Aorta (tissue), 5 donors: Measurements from ENCODE around the gene SQOR. TPM values are rescaled to one million over a fixed set of nuclear protein-coding genes. Genes with fewer than 3 reads are reported as not detected.

Experiments
- ATAC-seq: fragments of 200-7000 bp; cut with Tn5 transposase; one replicate; pipeline ENCODE4 v1.9.1; 2022; ENCODE audit warnings: moderate library complexity; ENCODE audit not compliant: low FRiP score
- DNase-seq, 2 donors: peaks; one replicate each; pipeline ENCODE4 v3.0.0-alpha.2; 2020
- H3K27ac ChIP-seq, 2 donors: one replicate each; pipeline ENCODE4 v1.5.1; 2013; ENCODE audit warnings: low read length in 2 of 2, mild to moderate bottlenecking in 2 of 2, moderate library complexity in 2 of 2, control low read depth in 1 of 2, inconsistent platforms in 1 of 2, low read depth in 1 of 2
- H3K27me3 ChIP-seq, 2 donors: one replicate each; pipeline ENCODE4 v1.6.1; 2013; ENCODE audit warnings: control low read depth in 1 of 2, low read length in 1 of 2, mild to moderate bottlenecking in 1 of 2, moderate library complexity in 1 of 2; ENCODE audit not compliant: insufficient read depth in 2 of 2, control insufficient read depth in 1 of 2
- H3K36me3 ChIP-seq, 2 donors: one replicate each; pipeline ENCODE4 v1.6.1; 2013; ENCODE audit warnings: control low read depth in 1 of 2, low read length in 1 of 2, mild to moderate bottlenecking in 1 of 2; ENCODE audit not compliant: insufficient read depth in 2 of 2, control insufficient read depth in 1 of 2
- H3K4me1 ChIP-seq, 2 donors: one replicate each; pipeline ENCODE4 v1.6.1; 2013; ENCODE audit warnings: low read length in 2 of 2, control low read depth in 1 of 2, mild to moderate bottlenecking in 1 of 2, moderate library complexity in 1 of 2; ENCODE audit not compliant: insufficient read depth in 2 of 2, control insufficient read depth in 1 of 2
- H3K4me3 ChIP-seq, 2 donors: one replicate each; pipeline ENCODE4 v1.5.1; 2013; ENCODE audit warnings: low read length in 2 of 2, control low read depth in 1 of 2, mild to moderate bottlenecking in 1 of 2
- H3K9me3 ChIP-seq: one replicate; pipeline ENCODE4 v1.6.1; 2013; ENCODE audit warnings: mild to moderate bottlenecking, low read length; ENCODE audit not compliant: control insufficient read depth
- WGBS, 2 donors: extraction: QIAGEN DNeasy Blood & Tissue Kit; methylation state at CpG; one replicate each; pipeline ENCODE4 v1.1.7; 2013; 5-methylcytosine and 5-hydroxymethylcytosine counted together
- intact Hi-C, 2 donors: fragments of 100-400 bp; cut with DNase I; formaldehyde crosslinking; loops; one replicate each; pipeline versions ENCODE4 v1.14.2 to v1.15.0; 2022
- polyA plus RNA-seq, 2 donors: library from polyadenylated mRNA; stranded (reverse); fragments of 200-250 nt; gene quantifications; one replicate each; pipeline ENCODE4 v1.2.3, GENCODE V29; 2013
- total RNA-seq, 2 donors: library from RNA; stranded (reverse); fragmentation: NEBNext Ultra II Directional; extraction: Animal tissue kit (Norgen Biotek cat#: 25700); gene quantifications; one replicate each; pipeline ENCODE4 v1.2.1, GENCODE V29; 2021
- donor health status: healthy with polysubstance abuse.
- donor health status: Bipolar disorder and iron deficiency.
- donor health status: DM: no; HTN: no; CAD: no.
- donor health status: DM: no; HTN: no; CAD: no.
- donor health status: DM: yes; HTN: yes; CAD: no.

Gene SQOR
- total and polyA plus RNA-seq, 4 donors = 44.5 to 65.0 (median 51.1) TPM

DNA sequence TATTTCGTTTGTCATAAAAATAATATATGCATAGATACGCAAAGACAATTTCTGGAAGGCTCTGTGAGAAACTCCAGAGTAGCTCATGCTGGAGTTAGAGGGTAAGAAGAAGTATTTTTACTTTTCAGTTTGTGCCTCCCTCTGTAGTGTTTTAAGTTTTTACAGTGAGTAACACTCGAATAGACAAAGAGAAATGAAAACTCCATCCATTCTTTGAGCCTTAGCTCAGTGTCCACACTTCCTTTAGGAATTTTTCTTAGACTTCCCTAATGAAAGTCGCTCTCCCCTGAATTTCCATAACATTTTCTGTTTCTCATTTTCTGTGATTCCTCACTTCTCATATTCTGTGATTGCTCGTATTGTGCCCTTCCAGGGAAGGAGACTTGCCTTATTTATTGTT lies 45.6 kb upstream of the SQOR start:
- no peaks in the 10 kb centered on the region for H3K9me3 ChIP-seq
- intact Hi-C loops = loop anchor here (5.0 kb wide), 3 partner anchors 43 to 187 kb away; partner anchors contain the start of gene SLC30A4 (in 1 of the 2)
- no peak overlapping the region for H3K4me3 ChIP-seq
- H3K4me1 ChIP-seq = peaks cover 2 to 4% of the 10 kb centered on the region in 2 donors
- H3K36me3 ChIP-seq = peaks cover 0 to 2% of the 10 kb centered on the region in 2 donors
- no peak overlapping the region for H3K27ac ChIP-seq
- no peak for DNase-seq
- no peak for ATAC-seq
- H3K27me3 ChIP-seq = no peaks in the 10 kb centered on the region
- WGBS, 2 donors = 46 to 57% methylated on average over 5 of the region's 5 CpGs

- H3K4me1 ChIP-seq = no peaks in the 10 kb centered on the region
- no peak overlapping the region for H3K27ac ChIP-seq
- H3K36me3 ChIP-seq = peaks cover 3 to 4% of the 10 kb centered on the region in 2 donors
- intact Hi-C loops = no loop called here
- 89 to 91% methylated on average over 2 of the region's 2 CpGs for WGBS, 2 donors
- ATAC-seq = no peak
- H3K4me3 ChIP-seq = no peak overlapping the region
- DNase-seq = no peak
- no peaks in the 10 kb centered on the region for H3K9me3 ChIP-seq
- no peaks in the 10 kb centered on the region for H3K27me3 ChIP-seq
Measured at GRCh38 chr15:45594319-45594718, 40.5 kb upstream of the SQOR start.

DNA sequence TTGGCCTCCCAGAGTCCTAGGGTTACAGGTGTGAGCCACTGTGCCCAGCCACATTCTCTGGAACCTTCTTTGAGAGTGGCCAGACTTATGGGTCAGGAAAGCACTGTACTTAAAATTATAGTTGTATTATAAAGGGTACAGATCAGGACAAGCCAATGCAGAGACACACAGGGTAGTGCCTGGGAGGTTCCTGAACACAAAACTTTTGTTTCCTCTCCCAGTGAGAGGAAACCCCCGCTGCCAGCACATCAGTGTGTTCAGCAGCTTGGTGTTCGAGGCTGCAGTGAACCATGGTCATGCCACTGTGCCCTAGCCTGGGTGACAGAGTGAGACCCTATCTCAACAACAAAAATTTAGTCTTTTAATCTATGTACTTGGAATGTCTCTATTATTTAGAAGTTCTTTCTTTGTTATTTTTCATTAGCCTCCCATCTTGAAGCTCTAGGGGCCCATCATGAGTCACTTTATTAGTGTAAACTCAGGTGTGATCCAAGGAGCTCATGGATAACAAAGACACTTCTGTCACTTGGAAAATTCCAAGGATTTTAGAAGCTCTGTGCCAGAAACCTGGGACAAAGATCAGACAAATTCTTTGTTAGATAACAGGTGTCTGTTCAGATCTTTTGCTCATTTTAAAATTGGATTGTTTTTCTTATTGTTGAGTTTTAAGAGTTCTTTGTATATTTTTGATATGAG lies 39.8 kb upstream of the SQOR start:
- WGBS, 2 donors = 93 to 95% methylated on average over 2 of the region's 2 CpGs
- no peaks in the 10 kb centered on the region for H3K27me3 ChIP-seq
- DNase-seq (no peak), ATAC-seq (no peak)
- H3K4me1 ChIP-seq = no peaks in the 10 kb centered on the region
- H3K9me3 ChIP-seq = no peaks in the 10 kb centered on the region
- intact Hi-C loops = no loop called here
- no peak overlapping the region for H3K4me3 ChIP-seq
- H3K36me3 ChIP-seq = peaks cover 3 to 4% of the 10 kb centered on the region in 2 donors
- no peak overlapping the region for H3K27ac ChIP-seq

DNA sequence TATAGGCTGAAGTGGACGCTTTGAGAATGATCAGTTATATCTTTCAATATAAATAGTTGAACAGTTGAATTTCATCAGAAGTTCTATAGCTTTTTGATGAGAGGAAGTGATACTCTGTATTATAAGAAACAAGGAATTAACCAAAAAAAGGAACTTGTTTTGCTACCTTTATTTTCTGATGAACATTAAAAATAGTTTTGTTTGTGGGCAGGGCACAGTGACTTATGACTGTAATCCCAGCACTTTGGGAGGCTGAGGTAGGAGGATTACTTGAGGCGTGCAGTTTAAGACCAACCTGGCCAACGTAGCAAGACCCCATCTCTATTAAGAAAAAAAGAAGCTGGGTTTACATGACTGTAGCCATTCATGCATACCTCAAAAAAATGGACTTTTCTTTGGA lies 30.9 kb upstream of the SQOR start:
- no peak overlapping the region for H3K27ac ChIP-seq
- peaks cover 0 to 2% of the 10 kb centered on the region in 2 donors for H3K36me3 ChIP-seq
- intact Hi-C loops = no loop called here
- H3K4me1 ChIP-seq = no peaks in the 10 kb centered on the region
- WGBS, 2 donors = 90 to 93% methylated on average over 3 of the region's 3 CpGs
- no peak for ATAC-seq
- H3K9me3 ChIP-seq = no peaks in the 10 kb centered on the region
- H3K4me3 ChIP-seq = no peak overlapping the region
- H3K27me3 ChIP-seq = no peaks in the 10 kb centered on the region
- no peak for DNase-seq

GRCh38 chr15:45604326-45604725 lies 30.5 kb upstream of the SQOR start:
- H3K27ac ChIP-seq = no peak overlapping the region
- H3K4me3 ChIP-seq = no peak overlapping the region
- intact Hi-C loops = no loop called here
- H3K9me3 ChIP-seq = no peaks in the 10 kb centered on the region
- peaks cover 0 to 2% of the 10 kb centered on the region in 2 donors for H3K36me3 ChIP-seq
- H3K27me3 ChIP-seq = no peaks in the 10 kb centered on the region
- DNase-seq (no peak), ATAC-seq (no peak)
- no peaks in the 10 kb centered on the region for H3K4me1 ChIP-seq
- WGBS, 2 donors = 89 to 97% methylated on average over 1 of the region's 1 CpG

GRCh38 chr15:45606413-45606812 lies 28.4 kb upstream of the SQOR start:
- H3K9me3 ChIP-seq = no peaks in the 10 kb centered on the region
- H3K36me3 ChIP-seq = peaks cover 0 to 2% of the 10 kb centered on the region in 2 donors
- H3K27ac ChIP-seq = no peak overlapping the region
- DNase-seq = no peak
- intact Hi-C loops = no loop called here
- no peaks in the 10 kb centered on the region for H3K27me3 ChIP-seq
- no peak overlapping the region for H3K4me3 ChIP-seq
- H3K4me1 ChIP-seq = no peaks in the 10 kb centered on the region
- 80 to 82% methylated on average over 3 of the region's 3 CpGs for WGBS, 2 donors
- ATAC-seq = no peak

GRCh38 chr15:45606841-45607240 lies 28.0 kb upstream of the SQOR start:
- H3K36me3 ChIP-seq = peaks cover 0 to 2% of the 10 kb centered on the region in 2 donors
- 90 to 95% methylated on average over 1 of the region's 1 CpG for WGBS, 2 donors
- no peaks in the 10 kb centered on the region for H3K9me3 ChIP-seq
- no peak overlapping the region for H3K27ac ChIP-seq
- H3K27me3 ChIP-seq = no peaks in the 10 kb centered on the region
- no peak overlapping the region for H3K4me3 ChIP-seq
- intact Hi-C loops = no loop called here
- H3K4me1 ChIP-seq = no peaks in the 10 kb centered on the region
- DNase-seq (no peak), ATAC-seq (no peak)

- peaks cover 0 to 2% of the 10 kb centered on the region in 2 donors for H3K36me3 ChIP-seq
- DNase-seq (no peak), ATAC-seq (no peak)
- H3K4me1 ChIP-seq = no peaks in the 10 kb centered on the region
- H3K9me3 ChIP-seq = no peaks in the 10 kb centered on the region
- 29 to 31% methylated on average over 4 of the region's 4 CpGs for whole genome bisulfite sequencing, 2 donors
- no peak overlapping the region for H3K27ac ChIP-seq
- no peaks in the 10 kb centered on the region for H3K27me3 ChIP-seq
- intact Hi-C loops = loop anchor here (5.0 to 10.0 kb wide), 3 partner anchors 87 to 154 kb away; partner anchors contain the start of gene SLC30A4 (in 2 of the 2)
- no peak overlapping the region for H3K4me3 ChIP-seq
Measured at GRCh38 chr15:45611305-45611704, 23.5 kb upstream of the SQOR start.

DNA sequence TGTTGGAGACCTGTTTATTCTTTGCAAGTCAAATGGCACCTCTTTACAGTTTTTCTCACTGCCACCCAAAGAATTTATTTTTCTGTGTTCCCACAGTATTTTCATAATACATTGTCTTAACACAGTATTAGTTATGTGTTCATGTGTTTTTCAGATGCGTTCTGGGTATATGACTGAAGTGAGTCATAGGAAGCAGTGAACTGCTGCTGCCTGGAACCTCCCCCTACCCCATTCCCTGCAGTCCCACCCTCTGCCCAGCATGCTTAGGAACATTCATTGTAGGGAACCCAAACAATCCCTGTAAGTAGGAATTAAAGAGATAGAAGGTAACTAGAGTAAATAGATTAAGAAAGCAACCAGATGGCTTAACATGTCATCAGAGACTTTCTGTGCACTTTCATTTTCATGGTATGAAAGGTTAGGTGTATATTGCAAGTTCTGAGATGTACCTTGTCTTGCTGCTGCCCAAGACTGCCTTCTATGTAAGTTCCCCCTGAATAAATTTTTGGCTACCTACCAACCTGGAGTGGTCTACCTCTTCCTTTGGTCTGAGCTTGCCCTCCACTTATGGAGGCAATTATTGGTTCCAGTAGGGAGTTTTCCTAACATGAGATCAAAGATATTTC lies 21.9 kb upstream of the SQOR start:
- Histone ChIP-seq H3K4me1 (no peaks in the 10 kb centered on the region), H3K9me3 (no peaks in the 10 kb centered on the region), H3K36me3 (peaks cover 0 to 2% of the 10 kb centered on the region in 2 donors), H3K4me3 (no peak overlapping the region), H3K27ac (no peak overlapping the region), H3K27me3 (no peaks in the 10 kb centered on the region)
- DNase-seq (no peak), ATAC-seq (no peak)
- WGBS, 2 donors = 38 to 59% methylated on average over 1 of the region's 1 CpG
- intact Hi-C loops = loop anchor here (5.0 to 10.0 kb wide), 3 partner anchors 88 to 156 kb away; partner anchors contain the start of gene SLC30A4 (in 2 of the 2)
